ENCODE data around the gene TMEM108. TPM values are rescaled to one million over a fixed set of nuclear protein-coding genes. Genes with fewer than 3 reads are reported as not detected.

Gene TMEM108
- total RNA-seq, 4 donors from 2014 or later, result 0.70 to 4.0 (median 1.4) TPM

DNA sequence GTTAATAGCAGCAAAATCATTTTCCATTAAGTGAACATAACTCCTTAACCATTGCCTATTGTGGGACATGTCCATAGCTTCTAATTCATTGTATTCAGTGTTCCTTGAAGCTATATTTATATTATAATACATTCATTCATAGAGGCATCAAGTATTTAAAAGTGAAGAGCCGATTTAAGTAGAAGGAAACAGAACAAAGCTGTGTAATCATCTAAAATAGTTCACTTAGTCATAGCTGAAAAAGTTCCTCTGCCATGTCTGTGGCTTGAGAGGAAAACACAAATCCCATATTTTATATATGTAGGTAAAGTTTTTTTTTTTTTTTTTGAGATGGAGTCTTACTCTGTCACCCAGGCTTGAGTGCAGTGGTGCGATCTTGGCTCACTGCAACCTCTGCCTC, 54.5 kb downstream of the TMEM108 start:
- WGBS, result 87% methylated on average over 2 of the region's 2 CpGs

DNA sequence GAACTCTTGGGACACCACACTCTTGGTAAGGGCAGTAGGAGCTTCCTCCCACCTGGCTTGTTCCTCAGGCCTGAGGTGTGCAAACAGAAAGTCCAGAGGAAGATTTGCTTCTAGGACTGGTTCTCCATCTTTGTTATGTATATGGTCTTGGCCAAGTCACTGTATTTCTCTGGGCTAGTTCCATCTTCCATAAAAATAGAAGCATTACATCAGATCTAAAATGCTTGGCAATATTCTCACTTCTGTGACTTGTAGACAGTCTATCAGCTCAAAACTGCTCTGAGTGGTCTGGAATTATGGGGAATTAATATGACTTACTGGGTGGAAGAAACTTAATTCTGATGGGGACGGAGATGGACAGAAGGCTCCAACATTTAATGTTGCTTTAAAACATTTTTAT, 55.2 kb downstream of the TMEM108 start:
- TF ChIP-seq POLR2AphosphoS5 (IDR thresholded peaks at IDR 0.05) (no peak), POLR2A (IDR thresholded peaks at IDR 0.05) (no peak), EP300 (IDR thresholded peaks at IDR 0.05) (no peak)
- TF ChIP-seq, protein P1, sequence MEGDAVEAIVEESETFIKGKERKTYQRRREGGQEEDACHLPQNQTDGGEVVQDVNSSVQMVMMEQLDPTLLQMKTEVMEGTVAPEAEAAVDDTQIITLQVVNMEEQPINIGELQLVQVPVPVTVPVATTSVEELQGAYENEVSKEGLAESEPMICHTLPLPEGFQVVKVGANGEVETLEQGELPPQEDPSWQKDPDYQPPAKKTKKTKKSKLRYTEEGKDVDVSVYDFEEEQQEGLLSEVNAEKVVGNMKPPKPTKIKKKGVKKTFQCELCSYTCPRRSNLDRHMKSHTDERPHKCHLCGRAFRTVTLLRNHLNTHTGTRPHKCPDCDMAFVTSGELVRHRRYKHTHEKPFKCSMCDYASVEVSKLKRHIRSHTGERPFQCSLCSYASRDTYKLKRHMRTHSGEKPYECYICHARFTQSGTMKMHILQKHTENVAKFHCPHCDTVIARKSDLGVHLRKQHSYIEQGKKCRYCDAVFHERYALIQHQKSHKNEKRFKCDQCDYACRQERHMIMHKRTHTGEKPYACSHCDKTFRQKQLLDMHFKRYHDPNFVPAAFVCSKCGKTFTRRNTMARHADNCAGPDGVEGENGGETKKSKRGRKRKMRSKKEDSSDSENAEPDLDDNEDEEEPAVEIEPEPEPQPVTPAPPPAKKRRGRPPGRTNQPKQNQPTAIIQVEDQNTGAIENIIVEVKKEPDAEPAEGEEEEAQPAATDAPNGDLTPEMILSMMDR (IDR thresholded peaks at IDR 0.05), result no peak
- Histone ChIP-seq H3K4me3 (no peak overlapping the region), H3K4me1 (no peaks in the 10 kb centered on the region), H3K27ac (no peak overlapping the region), H3K36me3 (no peaks in the 10 kb centered on the region), H3K27me3 (no peaks in the 10 kb centered on the region), H3K9me3 (no peaks in the 10 kb centered on the region)
- no peak for DNase-seq (ENCODE audit: low spot score in 2 of 2)
- 87% methylated on average over 1 of the region's 1 CpG for WGBS

More for the DNA sequence above, 54.5 kb downstream of the TMEM108 start:
- TF ChIP-seq, protein P1 (IDR thresholded peaks at IDR 0.05), result no peak
- TF ChIP-seq POLR2AphosphoS5 (IDR thresholded peaks at IDR 0.05) (no peak), POLR2A (IDR thresholded peaks at IDR 0.05) (no peak), EP300 (IDR thresholded peaks at IDR 0.05) (no peak)
- no peak for DNase-seq (ENCODE audit: low spot score in 2 of 2)
- no peaks in the 10 kb centered on the region for H3K36me3 ChIP-seq
- no peak overlapping the region for H3K4me3 ChIP-seq
- no peak overlapping the region for H3K27ac ChIP-seq
- no peaks in the 10 kb centered on the region for H3K9me3 ChIP-seq
- no peaks in the 10 kb centered on the region for H3K4me1 ChIP-seq
- H3K27me3 ChIP-seq, result no peaks in the 10 kb centered on the region

DNA sequence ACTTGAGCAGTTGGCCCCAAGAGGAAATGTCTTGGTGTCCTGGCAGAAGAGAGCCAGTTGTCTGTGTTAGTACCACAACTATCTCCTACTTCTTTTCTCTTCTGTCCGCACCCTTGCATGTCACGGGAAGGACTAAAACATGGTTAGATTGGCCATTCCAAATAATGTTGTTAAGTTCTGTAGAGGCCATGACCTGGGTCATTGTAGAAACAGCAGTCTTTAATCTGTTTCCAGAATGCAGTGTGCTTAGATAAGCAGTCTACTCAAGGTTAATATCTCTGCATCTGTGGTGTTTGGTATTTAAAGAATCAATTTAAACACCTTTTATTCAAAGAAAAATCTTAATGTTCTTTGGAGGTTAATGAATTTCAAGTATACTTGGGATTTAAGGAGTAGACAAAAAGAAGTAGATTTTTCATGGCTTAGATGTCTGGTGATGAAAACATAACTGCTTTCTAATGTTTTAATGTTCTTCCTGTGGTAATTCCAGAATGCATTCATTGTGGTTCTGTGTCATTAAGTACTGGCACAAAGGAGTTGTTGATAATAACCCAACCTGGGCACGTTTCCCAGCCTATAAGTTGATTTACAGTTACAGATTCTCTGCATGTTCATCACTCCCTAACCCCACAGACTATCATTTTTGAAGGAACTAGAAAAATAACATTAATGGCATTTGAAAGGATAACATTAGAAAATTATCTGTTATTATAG, 58.9 kb downstream of the TMEM108 start:
- TF ChIP-seq POLR2AphosphoS5 (IDR thresholded peaks at IDR 0.05) (no peak), POLR2A (IDR thresholded peaks at IDR 0.05) (no peak), EP300 (IDR thresholded peaks at IDR 0.05) (no peak)
- TF ChIP-seq, protein P1 (IDR thresholded peaks at IDR 0.05), result no peak
- H3K4me1 ChIP-seq, result no peaks in the 10 kb centered on the region
- no peak overlapping the region for H3K27ac ChIP-seq
- 46% methylated on average over 3 of the region's 3 CpGs for WGBS
- H3K36me3 ChIP-seq, result no peaks in the 10 kb centered on the region
- no peak for DNase-seq (ENCODE audit: low spot score in 2 of 2)
- no peak overlapping the region for H3K4me3 ChIP-seq
- H3K9me3 ChIP-seq, result no peaks in the 10 kb centered on the region
- H3K27me3 ChIP-seq, result no peaks in the 10 kb centered on the region

DNA sequence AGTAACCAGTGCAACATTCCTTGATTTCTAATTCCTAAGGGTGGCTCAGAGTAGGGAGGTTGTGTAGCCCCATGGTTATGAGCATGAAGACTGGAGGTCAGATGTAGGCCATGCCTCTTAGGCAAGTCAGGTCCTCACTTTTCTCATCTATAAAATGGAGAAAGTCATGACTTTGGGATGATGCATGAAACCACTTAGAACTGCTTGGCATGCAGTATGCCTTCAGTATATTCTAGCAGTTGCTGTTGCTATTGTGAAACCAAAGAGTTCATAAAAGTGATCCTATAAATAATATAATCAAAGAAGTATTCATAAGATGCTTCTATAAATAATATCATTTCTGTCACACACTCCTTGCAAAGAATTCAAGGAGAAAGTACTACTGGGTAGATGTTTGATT, 65.5 kb downstream of the TMEM108 start:
- Histone ChIP-seq H3K4me1 (no peaks in the 10 kb centered on the region), H3K27ac (no peak overlapping the region), H3K27me3 (no peaks in the 10 kb centered on the region), H3K4me3 (no peak overlapping the region), H3K9me3 (no peaks in the 10 kb centered on the region), H3K36me3 (no peaks in the 10 kb centered on the region)
- no peak for DNase-seq (ENCODE audit: low spot score in 2 of 2)
- TF ChIP-seq EP300 (IDR thresholded peaks at IDR 0.05), result no peak
- no peak for TF ChIP-seq POLR2A (IDR thresholded peaks at IDR 0.05)
- TF ChIP-seq, protein P1 (IDR thresholded peaks at IDR 0.05), result no peak
- TF ChIP-seq POLR2AphosphoS5 (IDR thresholded peaks at IDR 0.05), result no peak

DNA sequence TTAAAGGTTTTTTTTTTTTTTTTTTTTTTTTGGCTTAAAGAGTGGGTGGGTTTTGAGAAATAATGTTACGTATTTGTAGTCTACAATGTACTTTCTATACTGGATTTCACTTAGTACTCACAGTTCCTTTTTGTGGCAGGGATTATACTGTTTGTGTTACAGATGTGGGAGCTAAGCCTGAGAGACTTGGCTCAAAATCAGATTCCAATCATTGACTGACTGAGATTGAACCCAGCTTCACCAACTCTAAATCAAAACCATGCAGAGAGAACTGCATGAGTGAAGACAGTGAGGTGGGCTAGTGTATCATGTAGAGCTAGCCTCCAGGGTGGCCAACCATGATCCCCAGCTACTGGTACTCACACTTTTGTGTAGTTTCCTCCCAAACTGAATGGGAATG, 68.0 kb downstream of the TMEM108 start:
- Histone ChIP-seq H3K36me3 (no peaks in the 10 kb centered on the region), H3K9me3 (no peaks in the 10 kb centered on the region), H3K27ac (no peak overlapping the region), H3K4me3 (no peak overlapping the region), H3K4me1 (no peaks in the 10 kb centered on the region), H3K27me3 (no peaks in the 10 kb centered on the region)
- TF ChIP-seq, protein P1 (IDR thresholded peaks at IDR 0.05), result no peak
- TF ChIP-seq POLR2AphosphoS5 (IDR thresholded peaks at IDR 0.05), result no peak
- no peak for TF ChIP-seq EP300 (IDR thresholded peaks at IDR 0.05)
- TF ChIP-seq POLR2A (IDR thresholded peaks at IDR 0.05), result no peak
- 77% methylated on average over 1 of the region's 1 CpG for WGBS
- DNase-seq (ENCODE audit: low spot score in 2 of 2), result no peak

All from suprapubic skin (tissue), 4 donors.